ENCODE measurements around the gene VPREB3.

Gene VPREB3

GRCh38 chr22:23767673-23768548 is 13.7 kb upstream of the VPREB3 start, which contains the start of gene CHCHD10:
Gene CHCHD10 (minus strand): TSS chr22:23767972. CDS start chr22:23767874, 98 bp downstream.
- in situ Hi-C loops (cut with MboI; ENCODE audit: low sequenced_read_pairs): no loop called here

GRCh38 chr22:23767303-23767672 is 13.1 kb upstream of the VPREB3 start:
- in situ Hi-C loops (cut with MboI; ENCODE audit: low sequenced_read_pairs): no loop called here

- in situ Hi-C loops (cut with MboI; ENCODE audit: low sequenced_read_pairs): no loop called here
Observed at GRCh38 chr22:23764899-23765881, 11.0 kb upstream of the VPREB3 start.

DNA sequence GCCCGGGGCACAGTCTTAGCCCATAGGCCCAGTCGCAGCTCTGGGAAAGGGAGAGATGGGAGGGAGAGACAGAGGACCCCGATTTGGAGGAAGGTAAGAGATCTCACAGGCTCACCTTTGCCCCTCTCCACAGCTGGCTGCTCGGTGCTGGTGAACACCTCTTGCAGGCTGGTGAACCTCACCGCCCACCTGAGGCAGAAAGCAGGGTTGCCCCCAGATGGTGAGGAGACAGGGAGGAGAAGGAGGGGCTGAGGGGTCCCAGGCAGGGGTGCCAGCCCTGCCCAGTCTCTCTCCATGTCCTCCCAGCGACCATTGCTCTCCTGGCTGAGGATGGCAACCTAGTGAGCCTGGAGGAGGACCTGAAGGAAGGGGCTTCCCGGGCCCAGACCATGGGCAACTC is 9.7 kb upstream of the VPREB3 start:
- in situ Hi-C loops (cut with MboI; ENCODE audit: low sequenced_read_pairs): no loop called here

GRCh38 chr22:23763579-23763945 is 9.3 kb upstream of the VPREB3 start:
- in situ Hi-C loops (cut with MboI; ENCODE audit: low sequenced_read_pairs): no loop called here

- in situ Hi-C loops (cut with MboI; ENCODE audit: low sequenced_read_pairs): no loop called here
Observed at GRCh38 chr22:23762842-23763578, 8.8 kb upstream of the VPREB3 start, which contains the start of gene C22orf15. Gene C22orf15 (plus strand): TSS chr22:23762990. CDS start chr22:23763307, 317 bp downstream.

DNA sequence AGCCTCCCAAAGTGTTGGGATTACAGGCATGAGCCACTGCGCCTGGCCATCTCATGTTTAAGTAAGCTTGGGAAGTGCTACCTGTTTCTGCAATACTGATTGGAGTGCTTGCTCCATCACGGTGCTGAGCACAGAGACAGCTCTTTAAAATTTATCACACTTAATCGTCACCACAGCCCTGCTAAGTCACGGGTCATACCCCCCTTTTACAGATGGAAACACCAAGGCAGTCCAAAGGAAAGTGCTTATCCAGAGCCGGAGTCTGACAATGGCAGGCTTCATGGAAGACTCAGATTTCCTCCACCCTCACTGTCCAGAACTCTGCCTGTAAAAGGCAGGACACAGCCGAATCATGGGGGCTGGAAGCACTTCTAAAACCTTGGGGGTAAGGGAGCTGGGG is 5.8 kb upstream of the VPREB3 start:
- in situ Hi-C loops (cut with MboI; ENCODE audit: low sequenced_read_pairs): no loop called here

DNA sequence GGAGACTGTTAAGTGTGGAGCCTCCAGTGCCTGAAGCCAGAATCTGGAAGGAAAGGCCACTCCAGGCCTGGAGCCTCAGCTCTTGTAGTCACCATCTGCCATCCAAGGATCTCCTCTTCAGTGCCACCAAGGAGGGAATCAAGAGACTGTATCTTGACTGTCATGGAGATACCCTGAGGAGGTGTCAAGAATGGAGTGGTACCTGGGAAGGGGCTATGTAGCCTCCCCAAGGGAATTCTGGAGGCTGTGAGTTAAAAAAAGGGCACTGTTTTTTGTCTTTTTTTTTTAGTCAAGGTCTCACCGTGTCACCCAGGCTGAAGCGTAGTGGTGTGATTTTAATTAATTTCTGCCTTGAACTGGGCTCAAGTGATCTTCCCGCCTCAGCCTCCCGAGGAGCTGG is 5.3 kb upstream of the VPREB3 start:
- in situ Hi-C loops (cut with MboI; ENCODE audit: low sequenced_read_pairs): no loop called here

DNA sequence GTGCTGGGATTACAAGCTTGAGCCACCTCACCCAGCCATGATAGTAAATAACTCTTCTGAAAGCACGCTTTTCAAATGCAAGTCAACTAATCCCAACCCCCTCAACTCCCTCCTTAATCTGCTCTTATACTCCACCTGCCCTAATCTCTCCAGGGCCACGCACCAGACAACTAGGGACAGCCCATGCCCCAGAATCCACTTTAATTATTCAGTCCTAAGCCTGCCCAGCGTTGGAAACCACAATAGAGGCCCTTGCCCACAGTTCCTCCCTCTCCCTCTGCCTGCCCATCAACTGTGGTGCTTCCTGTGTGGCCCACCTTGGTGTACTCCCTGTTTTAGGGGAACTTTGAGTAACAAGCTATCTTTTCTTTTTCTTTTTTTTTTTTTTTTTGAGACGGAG is 2.7 kb upstream of the VPREB3 start:
- in situ Hi-C loops (cut with MboI; ENCODE audit: low sequenced_read_pairs): no loop called here

DNA sequence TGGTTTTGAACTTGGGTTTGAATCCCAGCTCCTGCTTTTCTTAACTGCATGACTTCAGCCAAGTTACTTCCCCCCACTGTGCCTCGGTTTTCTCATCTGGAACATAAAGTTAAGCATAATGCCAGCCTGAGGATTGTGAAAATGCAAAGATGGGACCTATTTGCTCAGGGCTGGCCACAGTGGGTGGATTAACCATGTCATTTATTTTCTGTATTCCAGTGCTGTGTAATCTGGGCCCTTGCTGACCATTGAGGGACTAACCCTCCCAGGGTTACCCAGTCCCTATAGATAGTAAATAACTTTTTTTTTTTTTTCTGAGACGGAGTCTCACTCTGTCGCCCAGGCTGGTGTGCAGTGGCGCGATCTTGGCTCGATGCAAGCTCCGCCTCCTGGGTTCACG is 1.5 kb upstream of the VPREB3 start:
- in situ Hi-C loops (cut with MboI; ENCODE audit: low sequenced_read_pairs): no loop called here

- in situ Hi-C loops (cut with MboI; ENCODE audit: low sequenced_read_pairs): no loop called here
Observed at GRCh38 chr22:23754980-23755636, 883 bp upstream of the VPREB3 start.

DNA sequence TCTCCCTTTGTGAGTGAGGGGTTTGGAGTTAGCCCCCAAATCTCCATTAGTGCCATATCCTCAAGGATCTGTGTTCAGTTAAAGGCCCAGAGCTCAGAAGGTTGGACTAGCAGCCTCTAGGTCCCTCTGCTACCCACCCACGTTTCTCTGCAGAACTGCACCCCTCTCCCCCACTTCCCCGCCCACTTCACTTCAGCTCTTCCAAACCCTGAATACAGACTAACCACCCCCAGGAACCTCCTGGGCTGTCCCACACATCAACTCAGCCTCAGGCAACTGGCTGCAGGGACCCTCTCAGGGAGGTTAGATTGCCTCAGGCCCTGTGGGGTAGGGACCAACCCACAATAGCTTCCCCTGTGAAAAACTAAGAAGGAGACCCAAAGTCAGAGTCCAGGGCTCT is 840 bp downstream of the VPREB3 start:
- in situ Hi-C loops (cut with MboI; ENCODE audit: low sequenced_read_pairs): no loop called here

- in situ Hi-C loops (cut with MboI; ENCODE audit: low sequenced_read_pairs): no loop called here
Observed at GRCh38 chr22:23752750-23753149, 1.5 kb downstream of the VPREB3 start.

- in situ Hi-C loops (cut with MboI; ENCODE audit: low sequenced_read_pairs): no loop called here
Observed at GRCh38 chr22:23752090-23752691, 2.0 kb downstream of the VPREB3 start.

DNA sequence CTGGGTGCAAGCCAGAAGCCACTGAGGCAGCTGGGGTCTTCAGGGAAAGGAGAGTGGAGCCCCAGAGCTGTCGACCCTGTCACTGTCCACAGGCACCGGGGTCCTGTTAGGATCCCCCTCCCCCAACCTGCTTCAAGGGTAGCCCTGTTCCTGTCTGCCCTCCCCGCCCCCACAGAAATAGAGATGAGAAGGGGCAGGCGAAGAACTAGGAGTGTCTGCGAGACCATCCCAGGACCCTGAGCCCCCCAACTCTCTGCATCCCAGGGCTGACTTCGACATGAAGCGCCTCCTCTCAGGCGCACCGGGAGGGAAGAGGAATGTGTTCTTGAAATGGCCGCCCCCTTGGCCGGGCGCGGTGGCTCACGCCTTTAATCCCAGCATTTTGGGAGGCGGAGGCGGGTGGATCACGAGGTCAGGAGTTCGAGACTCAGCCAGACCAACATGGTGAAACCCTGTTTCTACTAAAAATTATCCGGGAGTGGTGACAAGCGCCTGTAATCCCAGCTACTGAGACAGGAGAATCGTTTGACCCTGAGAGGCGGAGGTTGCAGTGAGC is 2.7 kb downstream of the VPREB3 start:
- in situ Hi-C loops (cut with MboI; ENCODE audit: low sequenced_read_pairs): no loop called here

- in situ Hi-C loops (cut with MboI; ENCODE audit: low sequenced_read_pairs): no loop called here
Observed at GRCh38 chr22:23750714-23751440, 3.3 kb downstream of the VPREB3 start, which contains the start of gene ZNF70. Gene ZNF70 (minus strand): TSS chr22:23751112. CDS start chr22:23745140, 5,972 bp downstream.

DNA sequence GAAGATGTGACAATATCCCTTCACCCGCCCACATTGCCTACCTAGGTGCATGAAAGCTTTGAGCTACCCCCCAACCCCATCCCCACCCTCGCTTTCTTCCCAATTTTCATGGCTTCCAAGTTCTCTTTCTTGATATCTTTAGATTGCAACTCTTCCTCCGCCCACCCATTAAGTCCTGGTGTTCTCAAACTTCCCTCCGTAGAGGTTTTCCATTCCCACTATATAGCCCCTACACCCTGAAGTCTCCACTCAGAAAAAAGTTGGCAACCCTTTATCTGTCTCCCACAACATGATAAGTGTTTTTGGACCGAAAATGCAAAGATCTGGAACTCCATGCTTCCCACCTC is 3.9 kb downstream of the VPREB3 start:
- in situ Hi-C loops (cut with MboI; ENCODE audit: low sequenced_read_pairs): no loop called here

GRCh38 chr22:23749841-23750301 is 4.4 kb downstream of the VPREB3 start:
- in situ Hi-C loops (cut with MboI; ENCODE audit: low sequenced_read_pairs): no loop called here

GRCh38 chr22:23745791-23746190 is 8.4 kb downstream of the VPREB3 start:
- in situ Hi-C loops (cut with MboI; ENCODE audit: low sequenced_read_pairs): no loop called here
